HG03175 (cell line): ENCODE results near the gene DNASE1L2.

Source experiments
- ATAC-seq: cut with Tn5 transposase; IDR thresholded peaks from one replicate; pipeline ENCODE4 v1.9.1; 2021; ENCODE audit warnings: mild to moderate bottlenecking, moderate library complexity; ENCODE audit not compliant: unreplicated experiment

The DNASE1L2 gene

GRCh38 chr16:2236337-2237101 is at the start of gene DNASE1L2:
Gene DNASE1L2 (plus strand): TSS chr16:2236444. CDS start chr16:2236817, 373 bp downstream.
- ATAC-seq: no peak

GRCh38 chr16:2186505-2186904 is 49.7 kb upstream of the DNASE1L2 start:
- ATAC-seq: no peak

- ATAC-seq: no peak
These were observed 49.0 kb upstream of the DNASE1L2 start for GRCh38 chr16:2187212-2187611.

- ATAC-seq: no peak
These were observed 47.8 kb upstream of the DNASE1L2 start for GRCh38 chr16:2188395-2188794.

GRCh38 chr16:2189252-2189893 is 46.9 kb upstream of the DNASE1L2 start:
- no peak for ATAC-seq

GRCh38 chr16:2190002-2190658 is 46.1 kb upstream of the DNASE1L2 start:
- ATAC-seq: no peak

GRCh38 chr16:2190659-2191445 is 45.4 kb upstream of the DNASE1L2 start:
- no peak for ATAC-seq

GRCh38 chr16:2191446-2191706 is 44.9 kb upstream of the DNASE1L2 start:
- ATAC-seq: no peak

- no peak for ATAC-seq
These were observed 41.9 kb upstream of the DNASE1L2 start for GRCh38 chr16:2194166-2194834.

- no peak for ATAC-seq
These were observed 41.4 kb upstream of the DNASE1L2 start for GRCh38 chr16:2194852-2195321.

GRCh38 chr16:2195322-2196161 is 40.7 kb upstream of the DNASE1L2 start:
- ATAC-seq: no peak

- ATAC-seq: no peak
These were observed 39.9 kb upstream of the DNASE1L2 start, which contains the start of gene CASKIN1 for GRCh38 chr16:2196162-2196980. Gene CASKIN1 (minus strand): TSS chr16:2196605. CDS start chr16:2196432, 173 bp downstream.

- no peak for ATAC-seq
These were observed 39.2 kb upstream of the DNASE1L2 start for GRCh38 chr16:2196981-2197511.

- no peak for ATAC-seq
These were observed 38.5 kb upstream of the DNASE1L2 start for GRCh38 chr16:2197765-2198164.

- no peak for ATAC-seq
These were observed 38.0 kb upstream of the DNASE1L2 start for GRCh38 chr16:2198283-2198682.

GRCh38 chr16:2199095-2199494 is 37.1 kb upstream of the DNASE1L2 start:
- ATAC-seq: no peak

GRCh38 chr16:2199621-2200139 is 36.6 kb upstream of the DNASE1L2 start:
- ATAC-seq: no peak

- no peak for ATAC-seq
These were observed 35.9 kb upstream of the DNASE1L2 start for GRCh38 chr16:2200313-2200712.
